ENCODE measurements around the gene DOCK6. TPM values are rescaled to one million over a fixed set of nuclear protein-coding genes. Genes with fewer than 3 reads are reported as not detected.

DOCK6 gene
- total RNA-seq, 1 experiment from 2014 or later: 57.9 TPM

DNA sequence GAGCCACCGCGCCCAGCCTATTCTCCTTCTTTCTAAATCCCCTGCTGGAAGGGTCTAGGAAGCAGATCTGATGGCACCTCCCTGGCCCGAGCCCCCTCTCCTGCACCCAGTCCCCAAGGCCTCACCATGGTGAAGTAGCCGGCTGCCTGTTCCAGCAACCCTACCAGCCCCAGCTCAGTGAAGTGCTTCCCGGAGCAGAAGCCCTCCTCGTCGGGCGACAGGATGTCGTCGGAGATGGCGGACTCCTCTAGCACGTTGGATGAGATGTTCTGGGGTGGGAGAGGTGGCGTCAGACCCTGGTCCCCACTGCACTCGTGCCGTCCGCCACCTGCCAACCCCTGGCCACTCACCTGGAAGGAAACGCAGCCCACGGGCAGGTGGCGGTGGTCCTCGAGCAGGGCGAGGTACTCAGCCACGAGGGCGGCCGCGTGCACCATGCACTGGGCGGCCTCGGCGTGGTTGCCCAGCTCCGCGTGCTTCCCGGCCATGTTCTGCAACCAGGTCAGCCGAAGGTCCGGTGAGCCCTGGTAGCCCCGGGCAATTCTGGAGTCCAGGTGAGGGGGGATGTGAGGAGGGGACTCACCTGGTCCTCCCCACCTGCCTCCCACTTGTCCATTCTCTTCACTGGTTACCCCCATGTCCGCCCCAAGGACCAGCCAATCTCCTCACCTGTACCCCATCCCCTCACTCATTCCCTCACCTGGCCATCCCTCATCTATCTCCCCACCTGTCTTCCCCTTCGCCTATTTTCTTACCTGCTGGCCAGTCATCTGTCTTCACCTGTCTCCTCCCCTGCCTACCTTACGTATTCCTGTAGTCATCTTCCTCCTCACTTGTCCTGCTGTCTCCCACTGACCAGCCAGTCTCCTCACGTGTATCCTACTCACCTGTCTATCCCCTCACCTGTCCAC, 53.5 kb downstream of the DOCK6 start:
- WGBS (ENCODE audit: extremely low coverage, insufficient read length, low lambda C conversion rate): no CpG with 5 or more reads among the region's 38 CpGs
- no peaks in the 10 kb centered on the region for H3K79me2 ChIP-seq (ENCODE audit: insufficient read depth, low read length)
- H3K18ac ChIP-seq (ENCODE audit: insufficient read length, low read depth, low read length): no peak overlapping the region
- Mint-ChIP-seq H3K9me3 (no peaks in the 10 kb centered on the region), H3K27ac (no peak overlapping the region), H3K36me3 (ENCODE audit: insufficient read depth in 1 of 3, low read depth in 3 of 3) (peaks cover 7 to 40% (median 32%) of the 10 kb centered on the region in 3 experiments; a peak in 6 of 7 replicates), H3K4me3 (no peak overlapping the region; a peak in 1 of 5 replicates), H3K27me3 (ENCODE audit: low read depth) (no peaks in the 10 kb centered on the region), H3K4me1 (0 out of 4 replicates have a peak, but pooled peaks cover 0 to 3% of the 10 kb centered on the region in 2 experiments)
- H2BK12ac ChIP-seq (ENCODE audit: insufficient read length, low read depth, low read length): no peak overlapping the region
- no peak overlapping the region for H4K5ac ChIP-seq (ENCODE audit: insufficient read length, low read depth, low read length)
- H3K23ac ChIP-seq (ENCODE audit: insufficient read length, low read depth, low read length): no peak overlapping the region
- H2AK5ac ChIP-seq (ENCODE audit: insufficient read length, low read length): no peak overlapping the region
- H3K27me3 ChIP-seq (ENCODE audit: insufficient read depth, low read length): no peaks in the 10 kb centered on the region
- no peak overlapping the region for H3K14ac ChIP-seq (ENCODE audit: insufficient read depth, low read length)
- H3K9me3 ChIP-seq (ENCODE audit: control insufficient read depth, low read depth, low read length): no peaks in the 10 kb centered on the region
- H3K23me2 ChIP-seq (ENCODE audit: insufficient read length, low read depth, low read length, poor library complexity, severe bottlenecking): no peaks in the 10 kb centered on the region
- H3K27ac ChIP-seq (ENCODE audit: insufficient read length, low read depth, low read length): no peak overlapping the region
- no peak overlapping the region for H4K8ac ChIP-seq (replicated peaks; ENCODE audit: insufficient read length, low read depth, low read length)
- no peak overlapping the region for H2BK15ac ChIP-seq (ENCODE audit: low read depth, low read length)
- DNase-seq: peak; percentile 24
- H3K4me2 ChIP-seq (ENCODE audit: insufficient read depth, insufficient read length, low read length): no peak overlapping the region
- no peaks in the 10 kb centered on the region for H3K79me1 ChIP-seq (ENCODE audit: insufficient read depth, low read depth, low read length, poor library complexity, severe bottlenecking)
- H2AFZ ChIP-seq (ENCODE audit: low read length): no peak overlapping the region
- TF ChIP-seq, protein P1, sequence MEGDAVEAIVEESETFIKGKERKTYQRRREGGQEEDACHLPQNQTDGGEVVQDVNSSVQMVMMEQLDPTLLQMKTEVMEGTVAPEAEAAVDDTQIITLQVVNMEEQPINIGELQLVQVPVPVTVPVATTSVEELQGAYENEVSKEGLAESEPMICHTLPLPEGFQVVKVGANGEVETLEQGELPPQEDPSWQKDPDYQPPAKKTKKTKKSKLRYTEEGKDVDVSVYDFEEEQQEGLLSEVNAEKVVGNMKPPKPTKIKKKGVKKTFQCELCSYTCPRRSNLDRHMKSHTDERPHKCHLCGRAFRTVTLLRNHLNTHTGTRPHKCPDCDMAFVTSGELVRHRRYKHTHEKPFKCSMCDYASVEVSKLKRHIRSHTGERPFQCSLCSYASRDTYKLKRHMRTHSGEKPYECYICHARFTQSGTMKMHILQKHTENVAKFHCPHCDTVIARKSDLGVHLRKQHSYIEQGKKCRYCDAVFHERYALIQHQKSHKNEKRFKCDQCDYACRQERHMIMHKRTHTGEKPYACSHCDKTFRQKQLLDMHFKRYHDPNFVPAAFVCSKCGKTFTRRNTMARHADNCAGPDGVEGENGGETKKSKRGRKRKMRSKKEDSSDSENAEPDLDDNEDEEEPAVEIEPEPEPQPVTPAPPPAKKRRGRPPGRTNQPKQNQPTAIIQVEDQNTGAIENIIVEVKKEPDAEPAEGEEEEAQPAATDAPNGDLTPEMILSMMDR (conservative IDR thresholded peaks at IDR 0.05): no peak
- no peak overlapping the region for H3K4ac ChIP-seq (ENCODE audit: low read depth, low read length)
- H4K20me1 ChIP-seq (ENCODE audit: control insufficient read depth, insufficient read depth, insufficient read length): no peaks in the 10 kb centered on the region
- H2BK5ac ChIP-seq (ENCODE audit: insufficient read length, low read length): no peak overlapping the region
- H3T11ph ChIP-seq (ENCODE audit: low read length): no peak overlapping the region
- H3K56ac ChIP-seq (ENCODE audit: insufficient read length, low read depth, low read length): no peak overlapping the region
- no peak overlapping the region for H2BK20ac ChIP-seq (ENCODE audit: low read depth, low read length, poor library complexity, severe bottlenecking)
- no peak overlapping the region for H3K9ac ChIP-seq (ENCODE audit: extremely low read depth, insufficient read length, low read length)
- H3K4me1 ChIP-seq (ENCODE audit: insufficient read depth, low read length): no peaks in the 10 kb centered on the region
- no peak overlapping the region for H2BK120ac ChIP-seq (ENCODE audit: low read depth, low read length, poor library complexity, severe bottlenecking)
- no peak overlapping the region for H4K91ac ChIP-seq (ENCODE audit: insufficient read length, low read depth, low read length)

Data from H9 (cell line).